Natural killer cell (primary cell): ENCODE measurements around the gene PDSS1. TPM values are rescaled to one million over a fixed set of nuclear protein-coding genes. Genes with fewer than 3 reads are reported as not detected.
"Not testable (repeated sequence)": the region's sequence is repeated elsewhere in the genome, so short reads cannot be mapped to it uniquely, and the experiment has no call there.

Source experiments
- ATAC-seq, 3 donors: fragments of 150-1000 bp in 2 of 3; fragments of 200-7000 bp in 1 of 3; cut with Tn5 transposase; 1 replicate in 1 of 3; 2 replicates in 2 of 3; pipeline ENCODE4 v1.10.0; 2021; ENCODE audit warnings: mild to moderate bottlenecking in 2 of 3, moderate library complexity in 2 of 3
- DNase-seq, 2 donors: peaks; one replicate each; pipeline versions ENCODE4 v3.0.0 to v3.0.0-alpha.2; 2013 to 2021; ENCODE audit warnings: mixed read lengths in 1 of 2
- H3K27ac ChIP-seq: one replicate; pipeline ENCODE4 v1.5.1; 2013; ENCODE audit warnings: mild to moderate bottlenecking, low read length
- H3K27me3 ChIP-seq: one replicate; pipeline ENCODE4 v1.6.1; 2013; ENCODE audit warnings: low read length; ENCODE audit not compliant: control insufficient read depth, insufficient read depth
- H3K36me3 ChIP-seq: one replicate; pipeline ENCODE4 v1.6.1; 2013; ENCODE audit warnings: low read length; ENCODE audit not compliant: control insufficient read depth, insufficient read depth
- H3K4me1 ChIP-seq: one replicate; pipeline ENCODE4 v1.6.1; 2013; ENCODE audit warnings: low read length; ENCODE audit not compliant: control insufficient read depth, insufficient read depth
- H3K4me3 ChIP-seq: one replicate; pipeline ENCODE4 v1.5.1; 2013; ENCODE audit warnings: low read length
- H3K9me3 ChIP-seq: one replicate; pipeline ENCODE4 v1.6.1; 2013; ENCODE audit warnings: low read length; ENCODE audit not compliant: control insufficient read depth, insufficient read depth
- H3K27ac Mint-ChIP-seq, 2 donors: one replicate each; pipeline ENCODE4 v1.8.0; 2022; ENCODE audit warnings: mild to moderate bottlenecking in 2 of 2, mixed read lengths in 2 of 2, moderate library complexity in 1 of 2
- H3K27me3 Mint-ChIP-seq, 2 donors: one replicate each; pipeline ENCODE4 v1.8.0; 2022; ENCODE audit warnings: low read depth in 2 of 2, mixed read lengths in 2 of 2
- H3K36me3 Mint-ChIP-seq: one replicate; pipeline ENCODE4 v1.8.0; 2022; ENCODE audit warnings: mixed read lengths
- H3K4me1 Mint-ChIP-seq, 2 donors: one replicate each; pipeline ENCODE4 v1.8.0; 2022; ENCODE audit warnings: mixed read lengths in 2 of 2
- H3K4me3 Mint-ChIP-seq: one replicate; pipeline ENCODE4 v1.8.0; 2022; ENCODE audit warnings: mild to moderate bottlenecking, moderate library complexity, mixed read lengths
- H3K9me3 Mint-ChIP-seq, 2 donors: one replicate each; pipeline ENCODE4 v1.8.0; 2022; ENCODE audit warnings: mixed read lengths in 2 of 2
- WGBS: methylation state at CpG from one replicate; pipeline ENCODE4 v1.1.7; 2013; ENCODE audit warnings: missing lambda C conversion rate; ENCODE audit not compliant: insufficient coverage; 5-methylcytosine and 5-hydroxymethylcytosine counted together
- intact Hi-C: fragments of 100-400 bp; cut with micrococcal nuclease; formaldehyde crosslinking; loops from one replicate; pipeline ENCODE4 v1.14.2; 2022
- total RNA-seq, 4 donors: library from RNA; stranded (reverse); fragments of 120-200 nt in 1 of 4; gene quantifications; one replicate each; pipeline versions ENCODE4 v1.2.3 to v1.2.4, GENCODE V29; 2013 to 2022
- TF ChIP-seq, protein P1 (sequence below): fragments of 200-600 bp; IDR thresholded peaks from one replicate; pipeline ENCODE4 v1.8.0; 2022; ENCODE audit warnings: antibody characterized with exemption

Gene PDSS1, protein sequence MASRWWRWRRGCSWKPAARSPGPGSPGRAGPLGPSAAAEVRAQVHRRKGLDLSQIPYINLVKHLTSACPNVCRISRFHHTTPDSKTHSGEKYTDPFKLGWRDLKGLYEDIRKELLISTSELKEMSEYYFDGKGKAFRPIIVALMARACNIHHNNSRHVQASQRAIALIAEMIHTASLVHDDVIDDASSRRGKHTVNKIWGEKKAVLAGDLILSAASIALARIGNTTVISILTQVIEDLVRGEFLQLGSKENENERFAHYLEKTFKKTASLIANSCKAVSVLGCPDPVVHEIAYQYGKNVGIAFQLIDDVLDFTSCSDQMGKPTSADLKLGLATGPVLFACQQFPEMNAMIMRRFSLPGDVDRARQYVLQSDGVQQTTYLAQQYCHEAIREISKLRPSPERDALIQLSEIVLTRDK
- total RNA-seq: 1 to 10 TPM; 3.5 to 4.4 (median 3.7) TPM
- 5.8 TPM for total RNA-seq (2013)

DNA sequence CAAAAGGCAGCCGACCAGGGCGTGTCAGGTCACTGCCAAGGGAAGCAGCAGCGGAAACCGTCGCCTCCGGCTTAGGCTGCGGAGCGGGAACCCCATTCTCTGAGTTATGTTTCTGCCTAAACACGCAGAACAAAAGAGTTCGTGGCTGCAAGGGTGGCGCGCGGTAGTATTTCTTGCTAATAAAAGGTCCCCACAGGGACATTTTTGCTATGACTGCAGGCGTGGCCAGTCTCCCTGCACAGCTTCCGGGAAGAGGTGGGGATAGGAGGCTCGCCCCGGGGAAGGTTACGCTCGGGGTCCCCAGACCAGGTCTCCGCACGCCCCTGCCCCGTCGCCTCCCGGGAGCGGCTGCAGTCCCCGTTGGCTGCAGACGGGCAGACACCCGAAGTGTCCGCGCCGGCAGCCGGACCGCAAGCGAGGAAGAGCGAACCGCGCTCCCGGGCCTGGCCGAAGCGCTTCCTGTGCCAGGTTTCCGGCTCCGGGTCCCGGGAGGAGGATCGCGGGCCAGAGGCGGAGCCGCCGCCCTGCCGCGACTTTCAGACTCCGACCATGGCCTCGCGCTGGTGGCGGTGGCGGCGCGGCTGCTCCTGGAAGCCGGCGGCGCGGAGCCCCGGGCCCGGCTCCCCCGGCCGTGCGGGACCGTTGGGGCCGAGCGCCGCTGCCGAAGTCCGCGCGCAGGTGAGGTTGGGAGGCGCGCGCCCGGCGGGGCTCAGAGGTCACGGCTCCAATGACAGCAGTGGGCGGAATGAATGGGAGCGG, at the start of gene PDSS1:
Gene PDSS1 (plus strand): TSS at position 539 of the 759 bp plus-strand sequence. CDS start 11 bp downstream, at position 550.
- Mint-ChIP-seq H3K27ac (peak within 1 kb of the TSS; percentile 82 to 91), H3K4me3 (peak within 1 kb of the TSS; percentile 94), H3K36me3 (no peaks in the 10 kb centered on the region), H3K4me1 (peaks cover 24 to 28% of the 10 kb centered on the region in 2 donors), H3K27me3 (no peaks in the 10 kb centered on the region), H3K9me3 (no peaks in the 10 kb centered on the region)
- peak; percentile 73 to 79 (median 78) for ATAC-seq
- TF ChIP-seq, protein P1, sequence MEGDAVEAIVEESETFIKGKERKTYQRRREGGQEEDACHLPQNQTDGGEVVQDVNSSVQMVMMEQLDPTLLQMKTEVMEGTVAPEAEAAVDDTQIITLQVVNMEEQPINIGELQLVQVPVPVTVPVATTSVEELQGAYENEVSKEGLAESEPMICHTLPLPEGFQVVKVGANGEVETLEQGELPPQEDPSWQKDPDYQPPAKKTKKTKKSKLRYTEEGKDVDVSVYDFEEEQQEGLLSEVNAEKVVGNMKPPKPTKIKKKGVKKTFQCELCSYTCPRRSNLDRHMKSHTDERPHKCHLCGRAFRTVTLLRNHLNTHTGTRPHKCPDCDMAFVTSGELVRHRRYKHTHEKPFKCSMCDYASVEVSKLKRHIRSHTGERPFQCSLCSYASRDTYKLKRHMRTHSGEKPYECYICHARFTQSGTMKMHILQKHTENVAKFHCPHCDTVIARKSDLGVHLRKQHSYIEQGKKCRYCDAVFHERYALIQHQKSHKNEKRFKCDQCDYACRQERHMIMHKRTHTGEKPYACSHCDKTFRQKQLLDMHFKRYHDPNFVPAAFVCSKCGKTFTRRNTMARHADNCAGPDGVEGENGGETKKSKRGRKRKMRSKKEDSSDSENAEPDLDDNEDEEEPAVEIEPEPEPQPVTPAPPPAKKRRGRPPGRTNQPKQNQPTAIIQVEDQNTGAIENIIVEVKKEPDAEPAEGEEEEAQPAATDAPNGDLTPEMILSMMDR: no peak
- DNase-seq: peak; percentile 50 to 75
- Histone ChIP-seq H3K9me3 (no peaks in the 10 kb centered on the region), H3K36me3 (no peaks in the 10 kb centered on the region), H3K27ac (peak within 1 kb of the TSS; percentile 71), H3K4me3 (peak within 1 kb of the TSS; percentile 97), H3K4me1 (peaks cover 15% of the 10 kb centered on the region), H3K27me3 (no peaks in the 10 kb centered on the region)
- intact Hi-C loops: no loop called here
- under 1% methylated on average over 82 of the region's 82 CpGs for WGBS

- peaks cover 10% of the 10 kb centered on the region in 2 donors for H3K27me3 Mint-ChIP-seq
- H3K27me3 ChIP-seq, ATAC-seq, intact Hi-C loops, H3K4me1 Mint-ChIP-seq, H3K27ac Mint-ChIP-seq, DNase-seq, H3K4me3 Mint-ChIP-seq, H3K36me3 ChIP-seq, H3K4me1 ChIP-seq, H3K27ac ChIP-seq, H3K36me3 Mint-ChIP-seq, H3K4me3 ChIP-seq, H3K9me3 Mint-ChIP-seq, H3K9me3 ChIP-seq: not testable (repeated sequence)
- WGBS: 70% methylated on average over 3 of the region's 3 CpGs
Observed at GRCh38 chr10:26648245-26648636, 49.3 kb upstream of the PDSS1 start.

GRCh38 chr10:26650406-26650805, 47.1 kb upstream of the PDSS1 start:
- Mint-ChIP-seq H3K4me1 (no peaks in the 10 kb centered on the region), H3K36me3 (no peaks in the 10 kb centered on the region), H3K4me3 (no peak overlapping the region), H3K9me3 (no peaks in the 10 kb centered on the region), H3K27ac (no peak overlapping the region), H3K27me3 (peaks cover 10 to 12% of the 10 kb centered on the region in 2 donors)
- no peak overlapping the region for H3K4me3 ChIP-seq
- H3K27ac ChIP-seq: no peak overlapping the region
- 92% methylated on average over 4 of the region's 4 CpGs for WGBS
- intact Hi-C loops: no loop called here
- no peak for DNase-seq
- H3K9me3 ChIP-seq: no peaks in the 10 kb centered on the region
- no peak for ATAC-seq
- no peaks in the 10 kb centered on the region for H3K27me3 ChIP-seq
- no peaks in the 10 kb centered on the region for H3K36me3 ChIP-seq
- H3K4me1 ChIP-seq: no peaks in the 10 kb centered on the region
- TF ChIP-seq, protein P1: no peak

GRCh38 chr10:26651476-26651875, 46.0 kb upstream of the PDSS1 start:
- intact Hi-C loops: not testable (repeated sequence)

More at GRCh38 chr10:26651476-26651875, 46.0 kb upstream of the PDSS1 start:
- not testable (repeated sequence) for H3K36me3 Mint-ChIP-seq, H3K4me3 Mint-ChIP-seq, H3K9me3 Mint-ChIP-seq, H3K36me3 ChIP-seq, H3K4me1 Mint-ChIP-seq, H3K27ac Mint-ChIP-seq, H3K9me3 ChIP-seq, H3K4me1 ChIP-seq, H3K4me3 ChIP-seq, H3K27ac ChIP-seq, ATAC-seq, DNase-seq, H3K27me3 ChIP-seq
- 60% methylated on average over 1 of the region's 2 CpGs for WGBS
- peaks cover 11 to 15% of the 10 kb centered on the region in 2 donors for H3K27me3 Mint-ChIP-seq
